ENCODE data around the gene TRAPPC1. TPM values are rescaled to one million over a fixed set of nuclear protein-coding genes. Genes with fewer than 3 reads are reported as not detected.

TRAPPC1 gene
- total RNA-seq, 1 donor from 2014 or later: 108 TPM

- no peak for ATAC-seq
Measured at GRCh38 chr17:7897090-7897489, 34.7 kb downstream of the TRAPPC1 start.

- ATAC-seq: no peak
Measured at GRCh38 chr17:7894866-7895265, 36.9 kb downstream of the TRAPPC1 start.

- ATAC-seq: no peak
Measured at GRCh38 chr17:7894226-7894625, 37.5 kb downstream of the TRAPPC1 start.

GRCh38 chr17:7893187-7893880, 38.4 kb downstream of the TRAPPC1 start:
- no peak for ATAC-seq

GRCh38 chr17:7889166-7889955, 42.4 kb downstream of the TRAPPC1 start:
- peak; percentile 57 for ATAC-seq

GRCh38 chr17:7888184-7888920, 43.4 kb downstream of the TRAPPC1 start, which contains the start of gene CHD3:
Gene CHD3, plus strand, starts transcription at chr17:7888789. Its CDS starts 212 bp downstream, at chr17:7889001.
- peak; percentile 89 for ATAC-seq

GRCh38 chr17:7887482-7888183, 44.1 kb downstream of the TRAPPC1 start:
- ATAC-seq: peak; percentile 82

GRCh38 chr17:7887038-7887481, 44.7 kb downstream of the TRAPPC1 start:
- ATAC-seq: no peak

GRCh38 chr17:7886227-7887037, 45.3 kb downstream of the TRAPPC1 start:
- no peak for ATAC-seq

- ATAC-seq: no peak
Measured at GRCh38 chr17:7885367-7886226, 46.1 kb downstream of the TRAPPC1 start.

- ATAC-seq: no peak
Measured at GRCh38 chr17:7884581-7885366, 47.0 kb downstream of the TRAPPC1 start.

GRCh38 chr17:7883781-7884386, 47.9 kb downstream of the TRAPPC1 start:
- ATAC-seq: no peak

GRCh38 chr17:7882629-7883028, 49.1 kb downstream of the TRAPPC1 start:
- ATAC-seq: no peak

- no peak for ATAC-seq
Measured at GRCh38 chr17:7882068-7882467, 49.7 kb downstream of the TRAPPC1 start.

- ATAC-seq: no peak
Measured at GRCh38 chr17:7881276-7882054, 50.3 kb downstream of the TRAPPC1 start.

Measured in esophagus mucosa (tissue), 1 donor.